ENCODE data around the gene ADAMTS2.

ADAMTS2 gene

DNA sequence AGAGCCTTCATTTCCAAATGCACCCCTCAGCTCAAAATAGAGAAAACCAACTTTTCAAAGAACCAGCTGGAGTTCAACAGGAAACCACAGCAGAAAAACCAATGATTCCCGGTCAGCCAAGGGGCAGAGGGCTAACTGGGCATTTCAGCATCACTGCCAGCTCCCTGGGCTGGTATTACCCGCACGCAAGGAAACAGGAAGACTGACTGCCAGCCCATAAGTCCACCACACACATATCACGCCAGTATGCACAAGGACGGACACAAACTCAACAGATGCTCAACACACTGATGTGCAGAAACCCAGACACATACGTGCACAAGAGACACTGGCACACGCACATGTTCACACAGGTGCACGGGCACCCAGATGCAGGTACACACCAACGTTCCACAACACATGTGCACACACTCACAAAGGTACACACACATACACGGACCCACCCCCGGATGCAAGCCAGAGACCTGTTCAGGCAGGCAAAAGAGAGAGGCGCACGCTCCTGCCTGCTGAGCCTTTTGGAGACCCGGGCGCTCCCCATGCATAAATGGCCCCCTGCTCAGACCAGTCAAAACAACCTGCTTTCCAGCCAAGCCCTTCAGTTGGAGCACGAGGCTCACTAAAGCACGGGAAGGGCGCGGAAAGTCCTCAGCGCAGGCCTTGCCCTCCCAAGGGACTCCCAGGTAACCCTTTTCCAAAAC is 2.1 kb downstream of the ADAMTS2 start:
- DNase-seq (no peak), ATAC-seq (replicated peaks) (no peak)
- Mint-ChIP-seq H3K4me3 (peak overlapping the region; percentile 10 to 21), H3K4me1 (peaks cover 11 to 12% of the 10 kb centered on the region in 2 donors), H3K27me3 (peaks cover 53 to 55% of the 10 kb centered on the region in 2 donors), H3K27ac (no peak overlapping the region), H3K36me3 (no peaks in the 10 kb centered on the region), H3K9me3 (no peaks in the 10 kb centered on the region)

DNA sequence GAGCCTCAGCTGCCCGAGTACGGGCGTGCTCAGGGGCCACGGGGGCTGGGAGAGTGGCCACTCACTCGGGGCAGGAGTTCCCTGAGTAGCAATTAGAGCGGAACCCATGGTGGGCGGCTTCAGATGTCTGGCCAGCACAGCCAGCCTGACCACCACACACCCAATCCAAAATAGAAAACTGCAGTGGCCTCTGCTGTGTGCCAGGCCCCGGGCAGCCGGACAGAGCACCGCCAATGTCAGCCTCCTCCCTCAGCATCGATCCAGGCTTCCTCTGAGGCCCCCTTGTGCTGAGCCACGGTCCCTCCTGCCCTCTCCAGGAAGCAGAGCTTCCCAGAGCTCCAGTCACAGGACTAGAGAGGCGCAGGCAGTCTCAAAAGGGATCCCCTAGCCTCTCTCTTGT is 2.7 kb downstream of the ADAMTS2 start:
- H3K27me3 Mint-ChIP-seq = peaks cover 47 to 50% of the 10 kb centered on the region in 2 donors
- no peaks in the 10 kb centered on the region for H3K36me3 Mint-ChIP-seq
- H3K4me3 Mint-ChIP-seq = no peak overlapping the region

GRCh38 chr5:179340465-179340864 is 4.8 kb downstream of the ADAMTS2 start:
- Mint-ChIP-seq H3K4me3 (no peak overlapping the region), H3K27me3 (peaks cover 29% of the 10 kb centered on the region in 2 donors), H3K9me3 (no peaks in the 10 kb centered on the region), H3K4me1 (peaks cover 8 to 11% of the 10 kb centered on the region in 2 donors), H3K36me3 (no peaks in the 10 kb centered on the region), H3K27ac (no peak overlapping the region)
- ATAC-seq (replicated peaks) (no peak), DNase-seq (no peak)

More for the DNA sequence above, 2.7 kb downstream of the ADAMTS2 start:
- no peak for ATAC-seq (replicated peaks)
- H3K27ac Mint-ChIP-seq = no peak overlapping the region
- peaks cover 11 to 12% of the 10 kb centered on the region in 2 donors for H3K4me1 Mint-ChIP-seq
- no peak for DNase-seq
- no peaks in the 10 kb centered on the region for H3K9me3 Mint-ChIP-seq

DNA sequence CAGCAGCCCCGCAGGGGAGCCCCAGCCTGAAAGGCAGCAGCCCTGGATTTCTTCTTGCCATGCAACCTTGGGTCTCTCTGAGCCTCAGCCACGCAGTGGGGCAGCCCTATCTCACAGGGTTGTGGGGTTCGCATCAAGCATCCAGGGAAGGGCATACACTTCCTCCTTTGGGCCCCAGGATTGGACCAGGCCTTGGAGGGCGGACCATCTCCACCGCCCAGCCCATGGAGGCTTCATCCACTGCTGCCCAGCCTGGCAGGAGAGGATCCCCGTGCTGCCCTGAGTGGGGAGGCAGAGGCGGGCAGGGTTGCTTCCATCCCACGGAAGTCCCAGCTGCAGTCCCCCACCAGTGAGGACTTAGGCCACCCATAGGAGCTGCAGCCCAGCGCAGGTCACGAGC is 5.3 kb downstream of the ADAMTS2 start:
- no peaks in the 10 kb centered on the region for H3K9me3 Mint-ChIP-seq
- peaks cover 29% of the 10 kb centered on the region in 2 donors for H3K27me3 Mint-ChIP-seq
- ATAC-seq (replicated peaks) (no peak), DNase-seq (no peak)
- no peak overlapping the region for H3K27ac Mint-ChIP-seq
- H3K4me1 Mint-ChIP-seq = peaks cover 8 to 11% of the 10 kb centered on the region in 2 donors
- H3K36me3 Mint-ChIP-seq = no peaks in the 10 kb centered on the region
- H3K4me3 Mint-ChIP-seq = no peak overlapping the region

- H3K27ac Mint-ChIP-seq = no peak overlapping the region
- DNase-seq (no peak), ATAC-seq (replicated peaks) (no peak)
- H3K36me3 Mint-ChIP-seq = no peaks in the 10 kb centered on the region
- peaks cover 29% of the 10 kb centered on the region in 2 donors for H3K27me3 Mint-ChIP-seq
- no peaks in the 10 kb centered on the region for H3K9me3 Mint-ChIP-seq
- H3K4me3 Mint-ChIP-seq = no peak overlapping the region
- H3K4me1 Mint-ChIP-seq = peaks cover 8 to 11% of the 10 kb centered on the region in 2 donors
These were observed 6.2 kb downstream of the ADAMTS2 start for GRCh38 chr5:179339081-179339480.

GRCh38 chr5:179337796-179338676 is 7.2 kb downstream of the ADAMTS2 start:
- Mint-ChIP-seq H3K27ac (no peak overlapping the region), H3K27me3 (peaks cover 22 to 27% of the 10 kb centered on the region in 2 donors), H3K4me1 (peaks cover 4% of the 10 kb centered on the region in 2 donors), H3K36me3 (no peaks in the 10 kb centered on the region), H3K4me3 (no peak overlapping the region), H3K9me3 (no peaks in the 10 kb centered on the region)
- DNase-seq = no peak
- ATAC-seq (replicated peaks) = peak in 1 of 2 donors; percentile 19

- H3K27me3 Mint-ChIP-seq = peaks cover 13 to 20% of the 10 kb centered on the region in 2 donors
- H3K9me3 Mint-ChIP-seq = no peaks in the 10 kb centered on the region
- H3K36me3 Mint-ChIP-seq = no peaks in the 10 kb centered on the region
- DNase-seq (no peak), ATAC-seq (replicated peaks) (peak in 1 of 2 donors; percentile 12)
- H3K4me1 Mint-ChIP-seq = no peaks in the 10 kb centered on the region
- no peak overlapping the region for H3K4me3 Mint-ChIP-seq
- no peak overlapping the region for H3K27ac Mint-ChIP-seq
These were observed 8.1 kb downstream of the ADAMTS2 start for GRCh38 chr5:179336871-179337795.

GRCh38 chr5:179336126-179336870 is 9.0 kb downstream of the ADAMTS2 start:
- no peak overlapping the region for H3K27ac Mint-ChIP-seq
- H3K27me3 Mint-ChIP-seq = peaks cover 6 to 14% of the 10 kb centered on the region in 2 donors
- no peak for DNase-seq
- H3K4me3 Mint-ChIP-seq = no peak overlapping the region
- no peaks in the 10 kb centered on the region for H3K36me3 Mint-ChIP-seq
- H3K4me1 Mint-ChIP-seq = no peaks in the 10 kb centered on the region
- ATAC-seq (replicated peaks) = no peak
- no peaks in the 10 kb centered on the region for H3K9me3 Mint-ChIP-seq

GRCh38 chr5:179333796-179334761 is 11.2 kb downstream of the ADAMTS2 start:
- Mint-ChIP-seq H3K27ac (no peak overlapping the region), H3K9me3 (no peaks in the 10 kb centered on the region), H3K4me1 (no peaks in the 10 kb centered on the region), H3K36me3 (no peaks in the 10 kb centered on the region), H3K27me3 (peaks cover 6 to 11% of the 10 kb centered on the region in 2 donors), H3K4me3 (no peak overlapping the region)
- DNase-seq (no peak), ATAC-seq (replicated peaks) (no peak)

GRCh38 chr5:179332741-179333290 is 12.4 kb downstream of the ADAMTS2 start:
- ATAC-seq (replicated peaks) (no peak), DNase-seq (no peak)
- Mint-ChIP-seq H3K4me3 (no peak overlapping the region), H3K36me3 (no peaks in the 10 kb centered on the region), H3K9me3 (peaks cover 0 to under 1% of the 10 kb centered on the region in 2 donors), H3K27ac (no peak overlapping the region), H3K4me1 (no peaks in the 10 kb centered on the region), H3K27me3 (peaks cover 7 to 16% of the 10 kb centered on the region in 2 donors)

DNA sequence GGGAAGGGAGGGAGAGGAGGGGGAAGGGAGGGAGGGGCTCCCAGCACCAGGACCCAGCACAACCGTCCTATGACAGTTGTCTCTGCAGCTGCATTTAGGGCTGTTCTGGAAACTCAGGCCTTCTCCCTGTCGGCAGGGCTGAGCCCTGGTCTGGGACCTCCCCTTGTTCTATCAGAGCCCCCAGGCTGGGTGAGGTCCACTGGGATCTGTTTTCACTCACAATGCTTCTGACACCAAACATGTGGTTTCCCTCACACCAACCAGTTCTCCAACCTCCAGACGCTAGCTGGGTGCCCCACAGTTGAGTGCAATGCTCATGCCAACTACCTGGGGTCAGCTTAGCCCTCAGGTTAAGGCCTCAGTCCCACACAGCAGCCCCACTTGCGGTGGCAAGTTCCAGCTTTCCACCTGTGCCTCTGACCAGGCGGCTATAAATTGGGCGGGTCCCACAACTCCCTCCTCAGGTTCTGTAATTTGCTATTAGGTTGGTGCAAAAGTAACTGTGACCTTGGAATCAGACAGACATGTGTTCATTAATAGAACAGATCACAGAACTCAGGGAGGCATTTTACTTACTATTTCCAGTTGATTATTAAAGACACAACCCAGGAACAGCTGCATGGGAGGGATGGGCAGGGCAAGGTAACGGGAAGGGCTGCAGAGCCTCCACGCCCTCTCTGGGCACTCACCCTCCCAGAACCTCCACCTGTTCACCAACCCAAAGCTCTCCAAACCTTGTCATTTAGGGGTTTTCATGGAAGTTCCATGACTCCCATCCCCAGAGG is 13.5 kb downstream of the ADAMTS2 start:
- H3K36me3 Mint-ChIP-seq = no peaks in the 10 kb centered on the region
- DNase-seq = no peak
- H3K4me3 Mint-ChIP-seq = no peak overlapping the region
- ATAC-seq (replicated peaks) = no peak
- H3K4me1 Mint-ChIP-seq = no peaks in the 10 kb centered on the region
- peaks cover 17 to 27% of the 10 kb centered on the region in 2 donors for H3K27me3 Mint-ChIP-seq
- no peak overlapping the region for H3K27ac Mint-ChIP-seq
- H3K9me3 Mint-ChIP-seq = peaks cover 0 to 4% of the 10 kb centered on the region in 2 donors
